Inferior parietal cortex (tissue), 1 donor: ENCODE data around the gene KBTBD8.

Experiments
- DNase-seq: peaks from one replicate; pipeline ENCODE4 v3.0.0-alpha.2; 2016; ENCODE audit errors: extremely low spot score

The KBTBD8 gene

GRCh38 chr3:66997560-66998112 lies 471 bp upstream of the KBTBD8 start:
- peak; percentile 22 for DNase-seq

GRCh38 chr3:66998904-66999235 lies 763 bp downstream of the KBTBD8 start:
- DNase-seq: no peak

- no peak for DNase-seq
Measured at GRCh38 chr3:67000009-67000408, 1.9 kb downstream of the KBTBD8 start.

- no peak for DNase-seq
Measured at GRCh38 chr3:67001086-67001861, 3.2 kb downstream of the KBTBD8 start.

- DNase-seq: no peak
Measured at GRCh38 chr3:67005974-67006373, 7.9 kb downstream of the KBTBD8 start.

GRCh38 chr3:67006460-67006859 lies 8.4 kb downstream of the KBTBD8 start:
- no peak for DNase-seq

- DNase-seq: no peak
Measured at GRCh38 chr3:67008388-67008787, 10.3 kb downstream of the KBTBD8 start.

GRCh38 chr3:67009716-67010115 lies 11.6 kb downstream of the KBTBD8 start:
- no peak for DNase-seq

- no peak for DNase-seq
Measured at GRCh38 chr3:67011414-67012131, 13.5 kb downstream of the KBTBD8 start.

GRCh38 chr3:67012564-67012963 lies 14.5 kb downstream of the KBTBD8 start:
- DNase-seq: no peak

- DNase-seq: no peak
Measured at GRCh38 chr3:67015702-67016484, 17.8 kb downstream of the KBTBD8 start.

- DNase-seq: no peak
Measured at GRCh38 chr3:67016522-67017080, 18.5 kb downstream of the KBTBD8 start.

- DNase-seq: no peak
Measured at GRCh38 chr3:67017211-67017610, 19.1 kb downstream of the KBTBD8 start.

GRCh38 chr3:67018105-67018788 lies 20.1 kb downstream of the KBTBD8 start:
- DNase-seq: no peak

- DNase-seq: no peak
Measured at GRCh38 chr3:67018789-67019526, 20.9 kb downstream of the KBTBD8 start.

GRCh38 chr3:67028001-67028784 lies 30.1 kb downstream of the KBTBD8 start:
- no peak for DNase-seq

- DNase-seq: no peak
Measured at GRCh38 chr3:67030785-67031740, 33.0 kb downstream of the KBTBD8 start.

- DNase-seq: no peak
Measured at GRCh38 chr3:67031986-67032385, 33.9 kb downstream of the KBTBD8 start.

- DNase-seq: no peak
Measured at GRCh38 chr3:67033079-67033478, 35.0 kb downstream of the KBTBD8 start.
